ENCODE data around the gene SPEM2. TPM values are rescaled to one million over a fixed set of nuclear protein-coding genes. Genes with fewer than 3 reads are reported as not detected.
A peak's percentile ranks its signal among the peaks of the same experiment; 100 is the strongest.
"Not testable (repeated sequence)": the region's sequence is repeated elsewhere in the genome, so short reads cannot be mapped to it uniquely, and the experiment has no call there.

The SPEM2 gene
- total RNA-seq, 1 donor from 2014 or later = not detected

DNA sequence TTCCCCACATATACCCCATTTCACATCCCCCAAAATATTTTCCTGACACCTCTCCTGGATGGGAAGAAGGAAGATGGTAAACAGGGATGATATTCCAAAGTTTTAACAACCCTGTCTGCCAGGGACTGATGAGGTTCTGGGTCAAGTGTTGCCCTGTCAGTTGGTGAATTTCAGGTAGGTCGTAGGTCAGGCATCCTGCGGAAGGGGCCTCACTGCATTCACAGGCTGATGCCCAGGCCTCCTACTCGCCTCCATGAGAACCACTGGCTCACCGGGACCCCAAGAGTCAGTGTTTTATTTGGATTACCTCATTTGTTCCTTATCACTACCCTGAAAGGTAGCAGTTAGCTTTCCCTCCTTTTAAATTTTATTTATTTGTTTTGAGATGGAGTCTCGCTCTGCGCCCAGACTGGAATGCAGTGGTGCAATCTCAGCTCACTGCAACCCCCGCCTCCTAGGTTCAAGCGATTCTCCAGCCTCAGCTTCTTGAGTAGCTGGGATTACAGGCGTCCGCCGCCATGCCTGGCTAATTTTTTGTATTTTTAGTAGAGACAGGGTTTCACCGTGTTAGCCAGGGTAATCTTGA lies 43.5 kb downstream of the SPEM2 start:
- Mint-ChIP-seq H3K9me3 (no peaks in the 10 kb centered on the region), H3K27me3 (ENCODE audit: low read depth) (no peaks in the 10 kb centered on the region), H3K27ac (ENCODE audit: unreplicated experiment) (no peak overlapping the region), H3K4me1 (peaks cover 14% of the 10 kb centered on the region), H3K4me3 (no peak overlapping the region), H3K36me3 (ENCODE audit: low read depth) (no peaks in the 10 kb centered on the region)
- no peak for DNase-seq (ENCODE audit: low read depth, low spot score)
- TF ChIP-seq, protein P1, sequence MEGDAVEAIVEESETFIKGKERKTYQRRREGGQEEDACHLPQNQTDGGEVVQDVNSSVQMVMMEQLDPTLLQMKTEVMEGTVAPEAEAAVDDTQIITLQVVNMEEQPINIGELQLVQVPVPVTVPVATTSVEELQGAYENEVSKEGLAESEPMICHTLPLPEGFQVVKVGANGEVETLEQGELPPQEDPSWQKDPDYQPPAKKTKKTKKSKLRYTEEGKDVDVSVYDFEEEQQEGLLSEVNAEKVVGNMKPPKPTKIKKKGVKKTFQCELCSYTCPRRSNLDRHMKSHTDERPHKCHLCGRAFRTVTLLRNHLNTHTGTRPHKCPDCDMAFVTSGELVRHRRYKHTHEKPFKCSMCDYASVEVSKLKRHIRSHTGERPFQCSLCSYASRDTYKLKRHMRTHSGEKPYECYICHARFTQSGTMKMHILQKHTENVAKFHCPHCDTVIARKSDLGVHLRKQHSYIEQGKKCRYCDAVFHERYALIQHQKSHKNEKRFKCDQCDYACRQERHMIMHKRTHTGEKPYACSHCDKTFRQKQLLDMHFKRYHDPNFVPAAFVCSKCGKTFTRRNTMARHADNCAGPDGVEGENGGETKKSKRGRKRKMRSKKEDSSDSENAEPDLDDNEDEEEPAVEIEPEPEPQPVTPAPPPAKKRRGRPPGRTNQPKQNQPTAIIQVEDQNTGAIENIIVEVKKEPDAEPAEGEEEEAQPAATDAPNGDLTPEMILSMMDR (conservative IDR thresholded peaks at IDR 0.05) = no peak

DNA sequence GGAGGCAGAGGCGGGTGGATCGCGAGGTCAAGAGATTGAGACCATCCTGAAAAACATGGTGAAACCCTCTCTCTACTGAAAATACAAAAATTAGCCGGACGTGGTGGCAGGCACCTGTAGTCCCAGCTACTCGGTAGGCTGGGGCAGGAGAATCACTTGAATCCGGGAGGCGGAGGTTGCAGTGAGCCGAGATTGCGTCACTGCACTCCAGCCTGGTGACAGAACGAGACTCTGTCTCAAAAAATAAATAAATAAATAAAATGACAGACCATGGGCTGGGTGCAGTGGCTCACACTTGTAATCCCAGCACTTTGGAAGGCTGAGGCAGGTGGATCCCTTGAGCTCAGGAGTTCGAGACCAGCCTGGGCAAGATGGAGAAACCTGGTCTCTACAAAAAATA lies 44.4 kb downstream of the SPEM2 start:
- H3K9me3 Mint-ChIP-seq; H3K27ac Mint-ChIP-seq (ENCODE audit: unreplicated experiment); H3K4me3 Mint-ChIP-seq: not testable (repeated sequence)

DNA sequence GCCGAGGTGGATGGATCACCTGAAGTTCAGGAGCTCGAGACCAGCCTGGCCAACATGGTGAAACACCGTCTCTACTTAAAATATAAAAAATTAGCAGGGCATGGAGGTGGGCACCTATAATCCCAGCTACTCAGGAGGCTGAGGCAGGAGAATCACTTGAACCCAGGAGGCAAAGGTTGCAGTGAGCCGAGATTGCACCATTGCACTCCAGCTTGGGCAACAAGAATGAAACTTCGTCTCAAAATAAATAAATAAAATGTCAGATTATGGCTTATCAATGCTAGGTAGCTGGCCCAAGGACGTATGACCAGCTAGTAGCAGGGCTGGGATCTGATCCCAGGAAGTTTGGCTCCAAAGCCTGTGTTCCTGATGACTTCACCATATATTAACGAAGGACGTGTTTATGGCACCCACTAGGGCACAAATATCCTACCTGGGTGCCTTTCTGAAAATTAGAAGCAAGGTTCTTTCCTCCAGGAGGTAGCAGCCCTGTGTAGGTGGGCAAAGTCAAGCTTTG lies 45.1 kb downstream of the SPEM2 start:
- H3K9me3 Mint-ChIP-seq; H3K4me3 Mint-ChIP-seq; H3K36me3 Mint-ChIP-seq (ENCODE audit: low read depth); DNase-seq (ENCODE audit: low read depth, low spot score); H3K27ac Mint-ChIP-seq (ENCODE audit: unreplicated experiment); H3K27me3 Mint-ChIP-seq (ENCODE audit: low read depth): not testable (repeated sequence)
- peaks cover 14% of the 10 kb centered on the region for H3K4me1 Mint-ChIP-seq

More for the DNA sequence above, 44.4 kb downstream of the SPEM2 start:
- not testable (repeated sequence) for DNase-seq (ENCODE audit: low read depth, low spot score); H3K27me3 Mint-ChIP-seq (ENCODE audit: low read depth); H3K36me3 Mint-ChIP-seq (ENCODE audit: low read depth)
- peaks cover 14% of the 10 kb centered on the region for H3K4me1 Mint-ChIP-seq

DNA sequence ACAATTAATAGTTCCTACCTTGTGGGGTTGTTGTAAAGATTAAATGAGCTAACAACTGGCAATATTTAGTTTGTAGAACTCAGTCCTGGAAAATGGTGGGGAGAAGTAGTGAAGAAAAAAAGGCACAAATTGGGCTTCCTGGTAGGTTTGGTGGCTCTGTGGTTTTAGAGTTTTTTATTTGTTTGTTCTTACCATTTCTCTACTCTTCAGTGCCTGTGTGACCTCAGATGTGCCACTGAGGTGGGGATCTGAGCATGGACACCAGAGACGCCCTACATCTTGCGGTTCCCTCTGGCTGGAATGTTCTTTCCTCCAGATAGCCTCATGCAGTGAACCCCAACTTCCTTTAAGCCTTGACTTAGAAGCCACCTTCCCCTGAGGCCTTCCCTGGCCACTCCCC lies 46.3 kb downstream of the SPEM2 start:
- peaks cover 21% of the 10 kb centered on the region for H3K4me1 Mint-ChIP-seq
- no peak overlapping the region for H3K4me3 Mint-ChIP-seq
- no peaks in the 10 kb centered on the region for H3K27me3 Mint-ChIP-seq (ENCODE audit: low read depth)
- H3K27ac Mint-ChIP-seq (ENCODE audit: unreplicated experiment) = peak overlapping the region; percentile 75
- H3K36me3 Mint-ChIP-seq (ENCODE audit: low read depth) = no peaks in the 10 kb centered on the region
- H3K9me3 Mint-ChIP-seq = no peaks in the 10 kb centered on the region
- no peak for DNase-seq (ENCODE audit: low read depth, low spot score)
- TF ChIP-seq, protein P1 (conservative IDR thresholded peaks at IDR 0.05) = no peak

DNA sequence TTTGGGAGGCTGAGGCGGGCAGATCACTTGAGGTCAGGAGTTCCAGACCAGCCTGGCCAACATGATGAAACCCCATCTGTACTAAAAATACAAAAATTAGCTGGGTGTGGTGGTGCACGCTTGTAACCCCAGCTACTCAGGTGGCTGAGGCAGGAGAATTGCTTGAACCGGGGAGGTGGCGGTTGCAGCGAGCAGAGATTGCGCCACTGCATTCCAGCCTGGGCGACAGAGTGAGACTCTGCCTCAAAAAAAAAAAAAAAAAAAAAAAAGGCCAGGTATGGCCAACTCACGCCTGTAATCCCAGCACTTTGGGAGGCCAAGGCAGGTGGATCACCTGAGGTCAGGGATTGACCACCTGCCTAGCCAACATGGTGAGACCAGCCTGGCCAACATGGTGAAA lies 49.4 kb downstream of the SPEM2 start:
- peaks cover 24% of the 10 kb centered on the region for H3K4me1 Mint-ChIP-seq
- DNase-seq (ENCODE audit: low read depth, low spot score); H3K27ac Mint-ChIP-seq (ENCODE audit: unreplicated experiment); H3K27me3 Mint-ChIP-seq (ENCODE audit: low read depth); H3K36me3 Mint-ChIP-seq (ENCODE audit: low read depth); H3K4me3 Mint-ChIP-seq; H3K9me3 Mint-ChIP-seq: not testable (repeated sequence)

DNA sequence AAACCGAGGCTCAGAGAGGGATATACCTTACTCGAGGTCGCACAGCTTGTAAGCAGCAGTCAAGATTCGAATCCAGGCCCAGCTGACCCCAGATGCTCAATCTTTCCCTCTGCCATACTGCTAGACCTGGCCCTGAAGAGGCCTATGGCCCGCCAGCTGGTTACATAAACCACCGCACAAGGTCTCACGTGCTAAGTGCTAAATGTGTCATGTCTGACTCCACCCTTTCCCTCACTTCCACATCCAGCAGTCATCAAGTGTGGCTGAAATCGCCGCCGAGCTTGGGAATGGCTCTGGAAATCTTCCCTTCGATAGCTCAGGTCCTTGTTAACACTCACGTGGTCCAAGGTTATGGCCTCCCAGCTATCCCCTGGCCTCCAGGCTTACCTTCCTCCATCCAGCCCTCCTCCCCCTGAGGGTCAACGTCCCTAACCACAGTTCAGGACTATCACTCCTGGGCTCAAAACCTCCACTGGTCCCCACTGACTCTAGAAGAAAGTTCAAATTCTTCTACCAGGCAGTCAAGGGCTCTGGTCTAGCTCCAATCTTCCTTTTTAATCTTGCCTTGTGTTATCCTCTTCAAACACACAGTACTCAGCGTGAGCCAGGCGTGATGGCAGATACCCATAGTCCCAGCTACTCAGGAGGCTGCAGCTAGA lies 50.5 kb downstream of the SPEM2 start:
- H3K4me3 Mint-ChIP-seq = peak overlapping the region; percentile 94
- peak overlapping the region; percentile 2 for H3K27ac Mint-ChIP-seq (ENCODE audit: unreplicated experiment)

More for the DNA sequence above, 50.5 kb downstream of the SPEM2 start:
- Mint-ChIP-seq H3K27me3 (ENCODE audit: low read depth) (no peaks in the 10 kb centered on the region), H3K9me3 (no peaks in the 10 kb centered on the region), H3K36me3 (ENCODE audit: low read depth) (no peaks in the 10 kb centered on the region), H3K4me1 (peaks cover 34% of the 10 kb centered on the region)
- TF ChIP-seq, protein P1 (conservative IDR thresholded peaks at IDR 0.05) = no peak
- no peak for DNase-seq (ENCODE audit: low read depth, low spot score)
